Measurements from ENCODE around the gene PARL.

- TF ChIP-seq EGR1 (conservative IDR thresholded peaks at IDR 0.05): no peak
- TF ChIP-seq HDAC1 (IDR thresholded peaks at IDR 0.05): no peak
These were observed 75.4 kb downstream of the PARL start for GRCh38 chr3:183809270-183809669.
